Measurements from ENCODE around the gene GRID1. TPM values are rescaled to one million over a fixed set of nuclear protein-coding genes. Genes with fewer than 3 reads are reported as not detected.

Gene GRID1
- total RNA-seq, 2 donors from 2014 or later = 0.37 to 0.67 TPM

GRCh38 chr10:86212391-86212700 is 154.2 kb downstream of the GRID1 start:
- DNase-seq (ENCODE audit: low spot score) = no peak

DNA sequence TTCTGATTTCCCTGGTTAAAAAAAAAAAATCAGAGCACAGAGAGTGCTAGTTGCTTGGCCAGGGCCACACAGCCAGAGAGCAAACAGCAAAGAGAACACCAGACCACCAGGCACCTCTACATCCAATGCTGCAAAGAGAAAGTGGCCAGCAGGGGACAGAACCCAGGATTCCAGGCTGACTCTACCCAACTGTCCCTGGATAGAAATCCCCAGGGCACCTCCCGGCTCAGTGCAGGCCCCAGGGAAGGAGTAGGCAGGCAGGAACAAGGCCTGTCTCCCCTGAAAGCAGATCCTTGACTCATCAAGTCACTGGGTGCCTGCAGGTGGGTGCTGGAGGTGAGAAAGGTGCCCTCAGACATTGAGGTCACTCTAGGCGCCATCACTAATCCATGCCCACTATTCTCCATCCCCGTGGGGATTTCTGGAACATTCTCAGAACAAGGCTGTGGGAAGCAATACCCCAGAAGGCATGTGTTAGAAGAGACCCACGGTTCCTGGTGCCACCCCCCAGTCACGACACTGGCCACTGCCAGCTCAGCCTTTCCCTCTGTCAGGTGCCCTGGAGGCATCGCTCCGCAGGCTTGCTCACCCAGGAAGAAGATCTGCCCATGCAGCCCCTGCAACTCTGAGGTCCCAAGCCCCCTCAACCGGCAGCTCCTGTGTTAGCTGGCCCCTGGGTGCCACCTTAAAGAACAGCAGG is 154.8 kb downstream of the GRID1 start:
- TF ChIP-seq CTCF (IDR thresholded peaks at IDR 0.05) = no peak
- no peak overlapping the region for H3K27ac ChIP-seq
- no peak for DNase-seq (ENCODE audit: low spot score)

More at GRCh38 chr10:86212391-86212700, 154.2 kb downstream of the GRID1 start:
- no peak for TF ChIP-seq CTCF (IDR thresholded peaks at IDR 0.05)
- Histone ChIP-seq H3K4me3 (no peak overlapping the region), H3K27ac (no peak overlapping the region), H3K36me3 (no peaks in the 10 kb centered on the region), H3K27me3 (no peaks in the 10 kb centered on the region), H3K9me3 (no peaks in the 10 kb centered on the region), H3K4me1 (no peaks in the 10 kb centered on the region)

GRCh38 chr10:86210416-86210815 is 156.2 kb downstream of the GRID1 start:
- no peak overlapping the region for H3K4me3 ChIP-seq
- DNase-seq (ENCODE audit: low spot score) = no peak
- H3K4me1 ChIP-seq = no peaks in the 10 kb centered on the region
- no peaks in the 10 kb centered on the region for H3K27me3 ChIP-seq
- no peak overlapping the region for H3K27ac ChIP-seq
- TF ChIP-seq CTCF (IDR thresholded peaks at IDR 0.05) = no peak
- H3K36me3 ChIP-seq = no peaks in the 10 kb centered on the region
- H3K9me3 ChIP-seq = no peaks in the 10 kb centered on the region

More for the DNA sequence above, 154.8 kb downstream of the GRID1 start:
- no peaks in the 10 kb centered on the region for H3K9me3 ChIP-seq
- no peak overlapping the region for H3K4me3 ChIP-seq
- H3K4me1 ChIP-seq = no peaks in the 10 kb centered on the region
- H3K27me3 ChIP-seq = no peaks in the 10 kb centered on the region
- no peaks in the 10 kb centered on the region for H3K36me3 ChIP-seq

- Histone ChIP-seq H3K4me3 (no peak overlapping the region), H3K4me1 (no peaks in the 10 kb centered on the region), H3K27ac (no peak overlapping the region), H3K27me3 (no peaks in the 10 kb centered on the region), H3K36me3 (no peaks in the 10 kb centered on the region), H3K9me3 (no peaks in the 10 kb centered on the region)
- DNase-seq (ENCODE audit: low spot score) = no peak
- TF ChIP-seq CTCF (IDR thresholded peaks at IDR 0.05) = no peak
These were observed 156.9 kb downstream of the GRID1 start for GRCh38 chr10:86209726-86210125.

GRCh38 chr10:86207226-86207625 is 159.4 kb downstream of the GRID1 start:
- H3K4me3 ChIP-seq = no peak overlapping the region
- H3K27me3 ChIP-seq = no peaks in the 10 kb centered on the region
- H3K4me1 ChIP-seq = no peaks in the 10 kb centered on the region
- no peaks in the 10 kb centered on the region for H3K9me3 ChIP-seq
- H3K27ac ChIP-seq = no peak overlapping the region
- TF ChIP-seq CTCF (IDR thresholded peaks at IDR 0.05) = no peak
- no peak for DNase-seq (ENCODE audit: low spot score)
- H3K36me3 ChIP-seq = no peaks in the 10 kb centered on the region

- Histone ChIP-seq H3K27me3 (no peaks in the 10 kb centered on the region), H3K9me3 (no peaks in the 10 kb centered on the region), H3K4me3 (no peak overlapping the region), H3K27ac (no peak overlapping the region), H3K4me1 (no peaks in the 10 kb centered on the region), H3K36me3 (no peaks in the 10 kb centered on the region)
- TF ChIP-seq CTCF (IDR thresholded peaks at IDR 0.05) = no peak
- no peak for DNase-seq (ENCODE audit: low spot score)
These were observed 160.4 kb downstream of the GRID1 start for GRCh38 chr10:86206240-86206579.
